Stimulated activated CD4-positive, alpha-beta T cell treated with anti-CD3 and anti-CD28 coated beads, Interleukin-2, amount 100 ng/mL, for 4 hours (primary cell): Measurements from ENCODE around the gene RPS15.
"Not testable (repeated sequence)": the region's sequence is repeated elsewhere in the genome, so short reads cannot be mapped to it uniquely, and the experiment has no call there.

Experiments used
- DNase-seq: peaks from one replicate; pipeline ENCODE4 v3.0.0-alpha.2; 2020; ENCODE audit warnings: low read depth

The RPS15 gene

DNA sequence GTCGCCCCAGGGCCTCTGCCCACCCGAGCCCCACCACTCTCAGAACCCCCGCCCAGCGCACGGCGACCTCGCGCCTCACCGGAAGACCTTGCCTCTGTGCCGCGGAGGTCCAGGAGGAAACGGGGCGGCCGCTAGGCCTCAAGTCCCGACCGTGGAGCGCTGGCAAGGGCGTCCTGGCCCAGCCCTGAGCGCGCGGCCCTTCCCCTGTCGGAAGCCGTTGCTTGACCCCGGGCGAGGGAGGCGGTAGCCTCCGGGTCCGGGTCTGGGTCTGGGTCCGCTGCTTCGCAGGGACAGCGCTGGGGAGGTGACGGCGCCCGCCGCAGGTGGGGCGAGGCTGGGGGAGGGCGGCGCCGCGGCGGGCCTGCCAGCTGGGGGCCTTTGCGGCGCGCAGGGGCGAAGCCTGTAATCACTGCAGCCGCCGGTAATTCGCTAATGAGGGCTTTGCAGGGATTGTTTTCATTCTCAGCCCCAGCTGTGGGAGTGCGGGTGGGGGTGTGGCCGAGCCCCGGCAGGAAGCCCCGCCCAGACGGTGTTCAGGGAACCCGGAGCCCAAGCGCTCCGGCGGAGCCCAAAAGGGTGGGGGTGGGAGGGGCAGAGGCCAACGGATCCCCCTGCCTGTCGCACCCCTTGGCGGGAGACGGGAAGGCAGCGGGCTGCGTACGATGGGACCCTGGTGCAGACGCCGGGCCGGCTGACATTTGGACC lies 32.3 kb downstream of the RPS15 start:
- peak; percentile 71 for DNase-seq

DNA sequence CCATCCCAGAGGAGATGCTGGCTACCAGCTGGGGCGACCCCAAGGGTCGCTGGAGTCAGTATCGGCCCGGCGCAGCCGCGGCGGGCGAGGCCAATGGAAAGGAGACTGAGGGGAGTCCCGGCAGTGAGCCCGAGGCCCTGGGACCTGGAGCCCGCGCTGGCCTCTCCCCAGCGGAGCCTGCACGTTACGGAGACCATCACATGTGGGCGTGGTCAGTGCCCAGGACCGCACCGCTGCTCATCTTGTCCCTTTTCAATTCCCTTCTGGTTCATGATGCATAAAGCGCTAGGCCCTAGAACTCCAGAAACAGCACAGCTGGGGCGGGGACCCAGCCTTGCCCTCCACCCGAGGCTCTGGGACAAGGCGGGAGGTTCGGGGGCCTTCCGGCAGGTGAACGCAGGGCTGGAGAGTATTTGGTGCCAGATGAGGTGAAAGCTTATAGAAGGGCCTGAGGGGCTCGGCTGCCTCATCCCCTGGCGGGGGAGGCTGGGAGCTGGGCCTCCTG lies 32.9 kb downstream of the RPS15 start:
- DNase-seq, result no peak

DNA sequence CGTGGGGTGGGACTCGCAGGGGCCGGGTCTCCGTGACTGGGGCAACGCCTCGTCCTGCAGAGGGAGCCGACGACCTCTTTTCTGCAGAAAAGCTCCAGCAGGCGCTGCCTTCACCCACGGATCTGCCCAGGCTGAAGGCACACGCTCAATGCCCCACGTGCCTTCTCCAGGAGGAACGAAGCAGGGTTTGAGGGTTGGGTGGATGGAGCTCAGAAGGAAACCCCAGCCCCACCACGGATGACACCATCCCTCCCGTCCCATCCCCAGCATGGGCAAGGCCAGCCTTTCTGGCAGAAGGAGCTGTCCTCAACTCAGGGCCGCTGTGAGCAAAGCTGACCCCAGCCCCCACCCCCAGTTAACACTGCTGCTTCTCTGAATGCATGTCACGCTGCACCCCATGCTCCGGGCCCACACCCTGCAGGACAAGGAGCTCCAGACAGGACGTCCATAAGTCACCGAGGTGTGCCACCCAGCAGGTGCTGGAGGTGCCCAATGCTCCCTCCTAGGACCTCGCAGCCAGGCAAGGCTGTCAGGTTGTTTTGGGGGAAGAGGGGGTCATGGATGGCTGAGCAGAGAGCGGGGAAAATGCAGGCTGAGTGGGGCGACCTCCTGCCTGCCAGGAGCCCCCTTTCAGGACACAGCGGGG lies 33.4 kb downstream of the RPS15 start:
- DNase-seq, result no peak

DNA sequence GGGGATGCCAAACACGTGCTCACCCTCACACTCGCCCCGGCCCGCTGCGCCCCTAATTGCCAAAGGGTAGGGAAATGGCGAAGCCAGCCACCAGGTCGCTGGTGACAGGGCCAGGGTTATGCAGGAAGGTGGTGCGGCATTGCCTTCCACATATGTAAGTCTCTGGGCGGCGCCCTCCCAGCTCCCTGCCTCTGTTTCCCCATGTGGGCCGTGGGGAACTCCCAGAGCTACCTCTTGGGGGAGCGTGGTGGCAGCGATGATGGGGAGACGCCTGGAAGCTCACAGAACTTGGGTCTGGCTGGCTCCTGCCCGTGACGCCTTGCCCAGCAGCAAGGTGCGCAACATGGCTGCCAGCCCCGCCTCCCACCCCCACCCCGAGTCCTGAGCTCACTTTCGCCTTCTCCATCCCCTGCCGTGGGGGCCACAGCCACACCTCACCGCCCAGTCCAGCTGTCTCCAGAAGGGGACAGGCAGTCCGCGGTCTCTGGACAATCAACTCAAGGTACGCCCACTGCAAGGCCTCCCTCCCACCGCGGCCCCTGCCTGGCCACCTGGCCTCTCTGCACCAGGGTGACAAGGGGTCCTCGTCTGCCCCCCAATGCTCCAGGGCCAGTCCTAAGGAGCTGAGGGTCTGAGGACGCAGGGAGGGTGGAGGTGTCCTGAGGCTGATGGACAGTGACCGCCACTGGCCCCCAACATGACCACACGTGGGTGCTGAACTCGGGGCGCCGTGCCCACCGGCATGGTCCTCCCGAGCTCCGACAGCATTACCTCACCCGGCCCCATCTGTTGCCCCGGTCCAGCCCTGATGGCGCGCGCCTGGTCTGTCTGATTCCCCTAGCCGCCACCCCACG lies 34.3 kb downstream of the RPS15 start:
- DNase-seq, result no peak

DNA sequence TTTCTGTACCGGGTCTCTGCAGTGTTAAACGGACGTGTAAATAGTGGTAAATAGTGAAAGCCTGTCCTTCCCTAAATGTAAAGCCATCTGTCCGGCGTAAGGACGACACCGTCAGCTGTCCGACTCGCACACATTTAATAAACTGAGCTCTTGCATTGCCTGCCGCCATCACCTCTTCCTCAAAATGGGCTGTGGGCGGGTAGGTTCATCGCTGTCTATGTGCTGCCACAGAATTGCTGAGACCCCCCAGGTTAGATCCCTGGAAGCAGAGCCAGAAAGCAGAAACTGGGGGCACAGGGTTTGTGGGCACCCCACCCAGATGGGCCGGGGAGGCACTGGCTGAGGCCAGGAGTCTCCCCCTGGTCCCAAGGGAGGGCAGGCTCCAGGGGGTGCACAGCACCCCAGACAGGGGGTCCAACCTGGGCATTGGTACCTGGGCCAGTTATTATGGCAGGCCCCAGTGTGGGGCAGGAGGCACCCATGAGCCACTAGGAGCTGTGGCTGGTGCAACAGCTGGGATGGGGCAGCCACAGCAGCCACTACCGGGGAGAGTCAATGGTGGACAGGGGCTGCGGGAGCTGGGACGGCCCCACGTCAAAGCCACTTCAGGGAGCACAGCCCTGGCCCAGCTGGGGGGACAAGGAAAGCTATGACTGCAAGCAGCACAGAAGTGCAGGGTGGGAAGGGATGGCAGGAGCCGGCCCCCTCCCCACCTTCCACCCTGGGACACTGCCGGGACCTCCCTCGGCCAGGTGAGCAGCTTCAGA lies 35.1 kb downstream of the RPS15 start:
- no peak for DNase-seq

DNA sequence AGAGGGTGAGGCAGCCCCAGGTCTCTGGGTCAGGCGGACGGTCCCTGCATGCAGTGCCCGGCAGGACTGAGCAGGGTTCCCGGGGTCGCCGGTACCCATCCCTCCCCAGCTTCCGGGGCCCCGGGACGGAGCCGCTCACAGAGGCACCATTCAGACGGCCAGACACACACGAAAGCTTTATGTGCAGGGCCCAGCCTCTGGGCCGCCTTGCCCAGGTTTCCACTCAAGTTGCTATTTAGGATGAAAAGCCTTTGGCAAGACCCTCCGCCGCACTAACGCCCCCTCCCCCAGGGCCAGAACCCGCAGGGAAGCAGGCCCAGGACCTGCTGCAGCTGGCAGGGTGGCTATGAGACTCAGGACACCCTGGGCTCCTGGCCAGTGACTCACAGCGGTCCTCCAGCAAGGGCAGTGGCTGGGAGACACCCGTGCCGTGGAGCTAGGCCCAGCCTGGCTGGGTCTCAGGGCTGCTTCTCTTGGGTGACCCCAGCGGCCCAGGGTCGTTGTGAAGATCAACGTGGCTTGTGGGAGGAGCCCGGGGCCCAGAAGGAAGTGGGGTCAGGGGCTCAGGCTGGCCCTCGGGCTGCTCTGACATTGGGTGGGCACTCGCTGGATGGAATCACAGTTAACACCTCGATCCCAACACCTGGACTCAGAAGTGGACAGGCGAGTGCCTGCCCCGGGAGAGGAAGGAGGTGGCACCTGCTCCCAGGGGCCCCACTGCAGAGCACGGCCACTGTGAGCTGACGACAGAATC lies 36.0 kb downstream of the RPS15 start:
- DNase-seq, result no peak

DNA sequence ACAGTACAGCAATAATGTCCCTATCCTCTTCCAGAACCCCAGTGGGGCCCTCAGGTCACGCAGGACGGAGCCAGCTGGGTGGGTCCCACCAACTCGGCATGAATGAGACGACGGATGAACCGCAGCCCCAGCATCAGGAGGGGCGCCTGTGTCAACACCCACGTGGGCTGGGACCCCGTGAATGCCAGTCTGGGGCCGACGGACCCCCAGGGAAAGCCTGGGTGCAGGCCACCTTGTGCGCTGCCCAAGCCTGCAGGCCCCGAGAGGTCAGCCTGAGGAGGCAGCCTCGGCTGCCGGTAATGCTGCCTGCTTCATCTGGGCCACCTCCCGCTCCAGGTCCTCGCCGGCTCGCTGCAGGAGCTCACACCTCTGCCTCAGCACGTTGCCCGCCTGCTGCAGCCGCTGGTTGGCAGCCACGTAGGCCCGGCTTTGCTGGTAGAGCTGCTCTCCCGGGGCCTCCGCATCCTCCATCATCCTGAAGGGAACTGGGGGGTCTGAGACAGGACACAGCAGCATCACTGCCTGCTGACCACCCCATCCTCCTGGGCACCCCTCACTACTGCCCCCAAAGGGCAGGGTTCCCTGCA lies 36.7 kb downstream of the RPS15 start:
- no peak for DNase-seq

DNA sequence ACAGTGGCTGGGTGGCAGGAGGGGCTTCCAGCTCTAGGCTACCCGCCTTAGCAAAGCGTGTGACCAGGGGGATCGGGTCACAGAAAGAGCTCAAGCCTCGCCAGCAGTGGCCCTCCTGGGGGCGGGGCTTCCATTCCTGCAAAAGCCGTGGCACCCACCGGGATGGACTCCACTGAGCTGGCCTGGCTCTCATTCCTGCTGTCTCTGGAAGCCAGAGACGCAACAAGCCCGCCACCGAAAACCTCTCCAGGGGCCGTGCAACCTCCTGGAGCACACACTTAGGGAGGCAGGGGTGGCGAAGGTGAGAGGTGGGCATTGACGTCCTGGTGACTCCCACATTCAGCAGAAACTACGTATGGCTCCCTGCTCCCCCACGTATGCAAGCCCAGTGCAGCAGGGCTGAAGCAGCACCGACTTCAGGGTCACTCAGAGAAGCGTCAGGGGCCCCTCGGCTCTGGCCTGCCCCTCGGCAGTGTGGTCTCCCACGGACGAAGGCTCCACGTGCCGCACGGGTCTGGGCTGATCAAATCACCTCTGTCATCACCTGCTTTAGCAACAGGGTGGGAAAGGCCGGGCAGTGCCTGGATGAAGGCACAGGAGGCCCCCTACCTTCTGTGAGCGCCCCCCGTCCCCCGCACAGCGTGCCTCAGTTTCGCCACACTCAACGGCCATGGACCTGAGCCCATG lies 37.7 kb downstream of the RPS15 start:
- no peak for DNase-seq

DNA sequence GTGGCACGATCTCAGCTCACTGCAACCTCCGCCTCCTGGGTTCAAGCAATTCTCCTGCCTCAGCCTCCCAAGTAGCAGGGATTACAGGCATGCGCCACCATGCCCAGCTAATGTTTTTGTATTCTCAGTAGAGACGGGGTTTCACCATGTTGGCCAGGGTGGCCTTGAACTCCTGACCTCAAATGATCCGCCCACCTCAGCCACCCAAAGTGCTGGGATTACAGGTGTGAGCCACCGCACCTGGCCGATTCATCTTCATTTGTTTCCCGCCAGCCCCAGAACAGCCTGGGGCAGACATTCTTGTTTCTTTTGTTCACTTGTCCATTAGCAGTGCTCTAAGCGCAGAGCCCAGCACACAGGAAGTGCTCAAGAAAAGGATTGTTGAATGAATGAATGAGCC lies 38.9 kb downstream of the RPS15 start:
- DNase-seq, result not testable (repeated sequence)

DNA sequence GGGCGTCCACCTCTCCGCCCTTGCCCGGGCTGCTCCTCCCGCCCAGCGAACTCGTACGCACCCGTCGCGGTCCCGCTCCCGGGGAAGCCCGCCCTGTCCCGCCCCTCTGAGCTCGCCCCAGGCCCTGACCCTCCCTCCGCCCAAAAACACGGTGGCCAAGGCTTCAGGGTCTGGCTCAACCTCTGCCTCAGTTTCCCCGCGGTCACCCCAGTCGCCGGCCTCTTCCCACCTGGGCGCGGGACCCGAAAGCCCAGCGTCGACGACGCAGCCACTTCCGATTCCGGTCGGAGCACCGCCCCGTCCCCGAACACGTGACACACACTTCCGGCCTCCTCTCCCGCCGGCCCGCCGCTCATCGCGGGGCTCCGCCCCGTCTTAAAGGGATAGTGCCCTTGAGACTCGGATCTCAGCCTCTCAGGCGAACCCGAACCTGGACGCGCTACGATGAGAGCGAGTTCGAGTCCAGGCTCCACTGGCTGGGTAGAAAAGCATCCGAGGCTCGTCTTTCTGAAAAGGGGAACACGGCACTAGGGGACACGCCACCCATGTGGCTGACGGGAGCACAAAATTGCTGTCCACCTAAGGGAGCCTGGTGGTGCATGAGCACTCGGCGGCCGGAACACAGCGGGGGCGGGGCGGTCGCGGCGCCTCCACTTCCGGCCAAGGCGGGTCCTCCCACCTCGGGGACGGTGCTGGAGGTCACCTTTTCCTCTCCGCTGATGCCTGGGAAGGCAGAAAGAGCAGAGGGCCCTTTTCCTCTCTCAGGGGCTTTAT lies 40.9 kb downstream of the RPS15 start, which contains the start of gene C19orf25:
Gene C19orf25 (minus strand): TSS at position 282 of the 774 bp plus-strand sequence. CDS start 312 bp downstream, outside the sequence.
- peak; percentile 89 for DNase-seq

DNA sequence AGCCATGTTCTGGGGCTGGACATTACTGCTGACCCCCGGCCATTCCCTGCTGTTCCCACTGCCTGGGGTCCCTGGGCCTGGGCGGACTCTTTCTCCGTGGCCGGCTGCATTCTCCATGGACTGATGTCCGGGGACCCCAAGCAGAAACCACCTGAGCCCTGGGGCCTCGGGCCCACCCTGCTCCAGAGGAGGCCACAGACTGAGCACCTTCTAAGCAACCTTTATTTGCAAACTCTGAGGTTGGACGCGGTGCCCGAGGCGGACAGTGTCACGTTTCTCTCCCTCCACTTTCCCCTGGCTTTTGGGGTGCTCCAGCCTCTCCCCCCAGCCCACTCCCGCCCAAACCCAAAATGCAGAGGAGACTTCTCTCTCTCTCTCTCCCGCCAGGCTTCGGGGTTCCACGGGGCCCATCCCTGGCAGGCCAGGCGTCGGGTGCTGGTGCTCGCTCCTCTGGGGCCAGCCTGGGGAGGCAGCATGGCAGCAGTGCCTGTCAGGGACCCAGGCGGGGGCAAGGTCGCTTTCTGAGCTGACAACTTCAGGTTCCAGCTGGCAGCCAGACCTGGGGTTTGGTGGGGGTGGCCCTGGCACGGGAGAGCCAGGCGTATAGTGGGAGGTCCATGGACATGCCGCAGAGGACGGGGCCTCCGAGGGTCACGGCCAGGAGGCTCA lies 43.2 kb downstream of the RPS15 start:
- DNase-seq, result no peak

DNA sequence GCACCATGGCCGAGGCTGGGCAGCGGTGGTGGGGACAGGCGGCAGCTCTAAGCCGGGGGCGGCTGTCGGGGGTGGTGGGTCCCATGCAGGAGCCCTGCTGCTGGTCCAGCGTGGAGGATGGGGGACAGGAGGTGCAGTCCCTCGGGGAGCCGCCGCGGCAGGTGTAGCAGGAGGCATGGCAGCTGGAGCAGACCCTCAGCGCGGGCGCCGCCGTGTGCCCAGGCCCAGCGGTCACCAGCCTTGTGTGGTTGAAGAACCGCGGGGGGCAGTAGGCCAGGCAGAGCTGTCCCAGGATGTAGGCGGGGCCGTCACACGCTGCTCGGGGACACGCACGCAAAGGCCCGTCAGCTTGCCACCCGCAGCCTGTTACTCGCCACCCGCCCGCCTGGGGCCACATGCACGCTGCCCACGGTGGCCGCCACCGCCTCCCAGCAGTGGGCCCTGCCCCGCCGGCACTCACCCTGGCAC lies 43.7 kb downstream of the RPS15 start:
- no peak for DNase-seq

DNA sequence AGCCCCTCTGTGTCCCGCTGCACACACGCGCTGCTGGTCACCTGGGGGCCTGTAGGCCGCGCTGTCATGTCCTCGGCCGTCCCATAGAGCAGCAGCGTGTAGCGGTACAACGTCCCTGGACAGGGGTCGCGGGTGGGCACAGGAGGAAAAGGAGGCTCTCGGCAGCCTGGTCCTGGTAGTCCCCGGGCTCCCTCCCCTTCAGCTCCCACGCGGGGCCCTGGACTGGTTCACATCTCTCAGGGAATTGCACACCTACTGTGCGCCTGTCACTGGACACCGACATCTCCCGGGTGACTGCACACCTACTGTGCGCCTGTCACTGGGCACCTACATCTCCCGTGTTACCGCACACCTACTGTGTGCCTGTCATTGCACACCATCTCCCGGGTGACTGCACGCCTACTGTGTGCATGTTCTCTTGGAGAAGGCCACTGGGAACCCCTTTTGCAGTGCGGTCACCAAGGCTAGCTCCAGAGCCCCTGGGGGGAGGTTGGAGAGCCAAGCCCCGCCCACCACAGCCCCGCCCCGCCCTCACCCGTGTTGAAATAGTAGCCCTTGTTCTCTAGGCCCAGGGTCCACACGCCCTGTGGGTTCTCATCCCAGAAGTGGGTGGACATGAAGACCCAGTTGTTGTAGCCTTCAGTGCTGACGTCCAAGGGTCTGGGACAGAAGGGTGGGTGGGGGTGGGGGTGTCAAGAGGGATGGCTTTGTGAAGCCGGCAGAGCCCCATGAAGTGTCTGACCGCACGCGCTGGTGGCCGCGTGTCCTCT lies 44.4 kb downstream of the RPS15 start:
- DNase-seq, result no peak

DNA sequence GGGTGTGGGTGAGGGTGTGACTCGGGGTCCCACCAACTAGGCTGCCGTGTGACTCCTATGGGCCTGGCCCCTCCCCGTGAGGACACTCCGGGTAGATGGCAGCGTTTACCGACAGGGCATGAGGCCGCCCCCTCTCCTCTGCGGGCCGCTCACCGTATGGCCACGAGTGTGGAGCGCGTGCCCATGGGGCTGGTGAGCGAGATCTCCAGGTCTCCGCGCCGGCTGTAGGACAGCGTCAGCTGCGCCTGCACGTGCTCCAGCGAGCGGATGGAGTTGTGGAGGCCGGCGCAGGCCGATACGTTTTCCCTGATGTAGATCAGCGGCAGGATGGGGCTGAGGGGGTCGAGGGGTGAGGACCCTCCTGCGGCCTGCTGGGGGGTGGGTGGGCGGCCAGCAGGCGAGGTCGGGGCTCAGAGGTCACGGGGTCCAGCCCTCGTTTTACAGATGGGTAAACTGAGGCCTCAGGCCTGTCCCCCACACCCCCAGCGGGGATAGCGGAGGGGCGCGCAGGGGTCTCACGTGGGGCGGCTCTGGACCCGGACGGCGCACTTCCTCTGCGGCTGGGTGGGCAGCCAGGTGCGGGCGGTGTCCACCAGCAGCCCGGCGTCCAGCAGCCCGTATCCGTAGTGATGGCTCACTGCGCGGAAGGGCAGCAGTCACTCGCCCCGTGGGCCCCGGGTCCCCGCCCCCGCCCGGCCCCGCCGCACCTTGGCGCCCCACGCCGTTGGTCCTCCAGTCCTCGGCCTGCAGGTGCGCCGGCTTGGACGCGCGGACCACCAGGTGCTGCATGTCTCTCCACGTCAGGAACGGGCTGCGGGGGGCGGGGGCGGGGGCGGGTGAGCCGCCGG lies 45.2 kb downstream of the RPS15 start:
- DNase-seq, result no peak

DNA sequence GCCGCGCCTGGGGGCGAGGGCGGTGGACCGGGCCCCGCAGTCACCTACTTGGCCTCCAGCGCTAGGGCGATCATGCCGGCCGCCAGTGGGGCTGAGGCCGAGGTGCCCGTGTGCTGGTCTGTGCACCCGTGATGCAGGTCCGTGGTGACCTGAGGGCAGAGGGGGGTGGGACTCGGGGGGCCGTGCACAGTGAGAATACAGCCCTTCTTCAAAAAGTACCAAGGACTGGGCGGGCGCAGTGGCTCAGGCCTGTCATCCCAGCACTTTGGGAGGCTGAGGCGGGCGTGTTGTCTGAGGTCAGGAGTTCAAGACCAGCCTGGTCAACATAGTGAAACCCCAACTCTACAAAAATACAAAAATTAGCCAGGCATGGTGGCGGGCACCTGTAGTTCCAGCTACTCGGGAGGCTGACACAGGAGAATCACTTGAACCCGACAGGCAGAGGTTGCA lies 45.8 kb downstream of the RPS15 start:
- no peak for DNase-seq

DNA sequence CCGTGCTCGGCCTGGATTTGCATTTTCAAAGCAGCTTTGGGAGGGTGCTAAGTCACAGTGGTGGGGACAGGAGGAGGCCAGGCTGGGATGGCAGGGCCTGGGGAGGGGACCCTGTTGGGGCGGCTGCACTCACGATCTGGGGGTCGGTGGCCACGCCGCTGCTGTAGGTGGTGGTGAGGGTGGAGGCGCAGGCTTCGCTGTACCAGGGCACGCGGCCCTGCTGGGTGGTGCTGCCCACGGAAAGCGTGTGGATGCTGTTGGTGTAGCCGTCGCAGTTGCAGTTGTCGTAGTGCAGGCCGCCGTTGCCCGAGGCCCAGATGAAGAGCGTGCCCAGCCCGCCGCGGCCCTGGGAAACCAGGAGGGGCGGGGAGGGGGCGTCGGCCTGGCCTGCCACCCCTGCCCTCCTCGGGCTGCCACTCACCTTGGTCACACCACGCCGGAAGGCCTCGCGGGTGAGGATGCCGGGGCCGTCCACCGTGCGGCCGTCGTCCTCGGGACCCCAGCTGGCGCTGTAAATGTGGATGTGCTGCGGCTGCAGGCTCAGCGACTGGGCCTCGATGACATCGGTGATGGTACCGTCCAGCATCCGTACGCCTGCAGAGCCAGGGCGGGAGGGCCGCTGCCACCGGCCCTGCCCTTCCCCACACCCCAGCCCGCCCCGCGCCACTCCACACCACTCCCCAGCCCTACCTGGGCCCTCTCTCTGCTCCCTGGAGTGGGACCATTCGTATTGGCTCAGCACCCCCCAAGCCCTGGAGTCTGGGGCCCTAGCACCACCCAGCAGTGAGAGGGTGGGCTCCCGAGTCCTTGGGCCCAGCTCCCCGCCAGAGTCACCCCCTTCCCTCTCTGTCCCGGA lies 48.8 kb downstream of the RPS15 start:
- DNase-seq, result no peak
